Psoas muscle (tissue), 8 donors: ENCODE results near the gene SRD5A1. TPM values are rescaled to one million over a fixed set of nuclear protein-coding genes. Genes with fewer than 3 reads are reported as not detected.

Experiments used
- ATAC-seq, 4 donors: fragments of 200-7000 bp; cut with Tn5 transposase; one replicate each; pipeline ENCODE4 v1.9.1; 2020; ENCODE audit warnings: moderate library complexity in 3 of 4, mild to moderate bottlenecking in 2 of 4
- DNase-seq, 2 donors: peaks; one replicate each; pipeline ENCODE4 v3.0.0-alpha.2; 2020
- H3K27ac ChIP-seq: fragments of 200-600 bp; one replicate; pipeline ENCODE4 v1.8.0; 2022
- H3K27me3 ChIP-seq, 3 donors: fragments of 200-600 bp in 1 of 3; one replicate each; pipeline versions ENCODE4 v1.6.1 to v1.8.0; 2013 to 2022; ENCODE audit warnings: low read length in 2 of 3, mild to moderate bottlenecking in 2 of 3, moderate library complexity in 1 of 3; ENCODE audit not compliant: insufficient read depth in 3 of 3
- H3K36me3 ChIP-seq, 2 donors: fragments of 200-600 bp in 1 of 2; one replicate each; pipeline versions ENCODE4 v1.6.1 to v1.8.0; 2013 to 2022; ENCODE audit warnings: low read depth in 1 of 2, mild to moderate bottlenecking in 1 of 2, moderate library complexity in 1 of 2; ENCODE audit not compliant: insufficient read depth in 1 of 2
- H3K4me1 ChIP-seq: fragments of 200-600 bp; one replicate; pipeline ENCODE4 v1.8.0; 2022
- H3K4me3 ChIP-seq: fragments of 200-600 bp; one replicate; pipeline ENCODE4 v1.8.0; 2022; ENCODE audit warnings: mild to moderate bottlenecking
- H3K9me3 ChIP-seq: fragments of 200-600 bp; one replicate; pipeline ENCODE4 v1.8.0; 2022
- CTCF ChIP-seq: fragments of 200-600 bp; IDR thresholded peaks from one replicate; pipeline ENCODE4 v1.8.0; 2022; ENCODE audit warnings: antibody characterized with exemption
- WGBS, 3 donors: extraction: QIAGEN DNeasy Blood & Tissue Kit; methylation state at CpG; one replicate each; pipeline versions ENCODE4 v1.1.6 to v1.1.7; 2013; 5-methylcytosine and 5-hydroxymethylcytosine counted together
- intact Hi-C, 2 donors: fragments of 100-400 bp; cut with DNase I; formaldehyde crosslinking; loops; one replicate each; pipeline versions ENCODE4 v1.11.0 to v1.14.2; 2022
- polyA plus RNA-seq, 3 donors: library from polyadenylated mRNA; stranded (reverse); fragments of 200-250 nt; gene quantifications; one replicate each; pipeline ENCODE4 v1.2.3, GENCODE V29; 2013
- total RNA-seq, 4 donors: library from RNA; stranded (reverse); fragmentation: NEBNext Ultra II Directional in 2 of 4; extraction: Animal tissue kit (Norgen Biotek cat#: 25700) in 2 of 4; gene quantifications; one replicate each; pipeline versions ENCODE4 v1.2.1 to v1.2.4, GENCODE V29; 2021 to 2023
- donor health status: healthy with polysubstance abuse.
- donor health status: DM: no; HTN: no; CAD: no; lungs with moderate emphysema.
- donor health status: Bipolar disorder and iron deficiency.
- donor health status: healthy.
- donor health status: DM: yes; HTN: yes; CAD: no.
- donor health status: DM: no; HTN: no; CAD: no.
- donor health status: DM: no; HTN: no; CAD: no.
- donor health status: DM: yes; HTN: yes; CAD: no.

The SRD5A1 gene
- total and polyA plus RNA-seq, 7 donors = 1.1 to 2.4 (median 1.7) TPM

GRCh38 chr5:6692906-6693305, 59.7 kb downstream of the SRD5A1 start:
- intact Hi-C loops = no loop called here
- Histone ChIP-seq H3K4me3 (no peak overlapping the region), H3K36me3 (no peaks in the 10 kb centered on the region), H3K4me1 (no peaks in the 10 kb centered on the region), H3K9me3 (no peaks in the 10 kb centered on the region), H3K27ac (no peak overlapping the region), H3K27me3 (no peaks in the 10 kb centered on the region)
- WGBS, 3 donors = 53 to 77% (median 74%) methylated on average over 1 of the region's 1 CpG
- no peak for DNase-seq
- no peak for ATAC-seq
- no peak for TF ChIP-seq CTCF

DNA sequence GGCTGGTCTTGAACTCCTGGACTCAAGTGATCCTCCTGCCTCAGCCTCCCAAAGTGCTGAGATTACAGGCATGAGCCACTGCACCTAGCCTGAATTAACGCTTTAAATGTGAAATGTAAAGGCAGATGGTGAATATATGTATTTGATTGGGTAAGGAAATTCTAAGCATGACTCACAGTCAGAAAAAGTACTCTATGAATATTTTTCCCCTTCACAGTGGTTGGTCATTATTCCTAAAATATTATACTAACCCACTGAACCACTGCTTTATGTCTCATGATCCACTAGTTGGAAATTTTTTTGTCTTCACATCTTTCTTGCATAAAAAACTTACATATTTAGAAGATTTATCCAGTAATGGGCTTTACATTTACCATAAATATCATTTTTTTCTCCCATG, 65.5 kb downstream of the SRD5A1 start:
- peaks cover 4% of the 10 kb centered on the region for H3K4me1 ChIP-seq
- H3K4me3 ChIP-seq = no peak overlapping the region
- intact Hi-C loops = no loop called here
- no peaks in the 10 kb centered on the region for H3K36me3 ChIP-seq
- 78 to 85% (median 83%) methylated on average over 1 of the region's 1 CpG for WGBS, 3 donors
- DNase-seq = no peak
- no peak overlapping the region for H3K27ac ChIP-seq
- ATAC-seq = no peak
- no peaks in the 10 kb centered on the region for H3K9me3 ChIP-seq
- TF ChIP-seq CTCF = no peak
- no peaks in the 10 kb centered on the region for H3K27me3 ChIP-seq

GRCh38 chr5:6699357-6699756, 66.1 kb downstream of the SRD5A1 start:
- Histone ChIP-seq H3K27ac (no peak overlapping the region), H3K4me3 (no peak overlapping the region), H3K27me3 (no peaks in the 10 kb centered on the region), H3K36me3 (no peaks in the 10 kb centered on the region), H3K4me1 (peaks cover 11% of the 10 kb centered on the region), H3K9me3 (no peaks in the 10 kb centered on the region)
- DNase-seq (no peak), ATAC-seq (no peak)
- WGBS, 3 donors = 67 to 76% (median 71%) methylated on average over 1 of the region's 1 CpG
- intact Hi-C loops = no loop called here
- TF ChIP-seq CTCF = no peak

- Histone ChIP-seq H3K9me3 (no peaks in the 10 kb centered on the region), H3K36me3 (no peaks in the 10 kb centered on the region), H3K4me3 (no peak overlapping the region), H3K4me1 (peaks cover 18% of the 10 kb centered on the region), H3K27ac (no peak overlapping the region), H3K27me3 (no peaks in the 10 kb centered on the region)
- 58 to 61% (median 59%) methylated on average over 11 of the region's 11 CpGs for WGBS, 3 donors
- ATAC-seq = no peak
- intact Hi-C loops = loop anchor here in 1 of 2 donors (5.0 kb wide), 1 partner anchor 63 kb away; no protein-coding TSS in a partner anchor
- no peak for DNase-seq
- TF ChIP-seq CTCF = no peak
Measured at GRCh38 chr5:6700074-6700684, 66.9 kb downstream of the SRD5A1 start.
